Neural crest cell (in vitro differentiated cells): ENCODE measurements around the gene OAT. TPM values are rescaled to one million over a fixed set of nuclear protein-coding genes. Genes with fewer than 3 reads are reported as not detected.

Experiments used
- DNase-seq: peaks from one replicate; pipeline ENCODE4 v3.0.0; 2021; ENCODE audit warnings: low read depth, mixed read lengths, low spot score
- H3K27ac Mint-ChIP-seq: one replicate; pipeline ENCODE4 v1.8.0; 2021; ENCODE audit warnings: mild to moderate bottlenecking, mixed read lengths; ENCODE audit not compliant: unreplicated experiment
- H3K27me3 Mint-ChIP-seq: 2 replicates; pipeline ENCODE4 v1.8.0; 2021; ENCODE audit warnings: low read depth, mild to moderate bottlenecking, mixed read lengths
- H3K36me3 Mint-ChIP-seq: 2 replicates; pipeline ENCODE4 v1.8.0; 2021; ENCODE audit warnings: low read depth, mild to moderate bottlenecking, mixed read lengths
- H3K4me1 Mint-ChIP-seq: 2 replicates; pipeline ENCODE4 v1.8.0; 2021; ENCODE audit warnings: mixed read lengths
- H3K4me3 Mint-ChIP-seq: one replicate; pipeline ENCODE4 v1.8.0; 2021; ENCODE audit warnings: mild to moderate bottlenecking, mixed read lengths
- H3K9me3 Mint-ChIP-seq: 2 replicates; pipeline ENCODE4 v1.8.0; 2021; ENCODE audit warnings: mixed read lengths
- long read RNA-seq: library from polyadenylated mRNA; unstranded; transcript quantifications from one replicate; pipeline ENCODE4 v2.0.0, GENCODE V29; 2020
- total RNA-seq: library from RNA; stranded (reverse); gene quantifications from 2 replicates; pipeline ENCODE4 v1.2.1, GENCODE V29; 2021
- TF ChIP-seq, protein P1 (sequence below): fragments of 200-600 bp; sonication (generic); conservative IDR thresholded peaks from 2 replicates; pipeline ENCODE4 v1.5.0; 2021; ENCODE audit warnings: antibody characterized with exemption, mild to moderate bottlenecking

The OAT gene
- 42.5 and 46.8 TPM in 2 replicates for total RNA-seq
- long read RNA-seq, transcript OAT-201 (10 exons, 2,048 nt), result major isoform, 333 of 377 reads
- long read RNA-seq, transcript OAT-208 (9 exons, 1,864 nt), result minor isoform, 14 of 377 reads
- long read RNA-seq, partial matches to known transcripts, result 16 of 377 reads
- long read RNA-seq, other reads (novel, unspliced or antisense), result 14 of 377 reads

DNA sequence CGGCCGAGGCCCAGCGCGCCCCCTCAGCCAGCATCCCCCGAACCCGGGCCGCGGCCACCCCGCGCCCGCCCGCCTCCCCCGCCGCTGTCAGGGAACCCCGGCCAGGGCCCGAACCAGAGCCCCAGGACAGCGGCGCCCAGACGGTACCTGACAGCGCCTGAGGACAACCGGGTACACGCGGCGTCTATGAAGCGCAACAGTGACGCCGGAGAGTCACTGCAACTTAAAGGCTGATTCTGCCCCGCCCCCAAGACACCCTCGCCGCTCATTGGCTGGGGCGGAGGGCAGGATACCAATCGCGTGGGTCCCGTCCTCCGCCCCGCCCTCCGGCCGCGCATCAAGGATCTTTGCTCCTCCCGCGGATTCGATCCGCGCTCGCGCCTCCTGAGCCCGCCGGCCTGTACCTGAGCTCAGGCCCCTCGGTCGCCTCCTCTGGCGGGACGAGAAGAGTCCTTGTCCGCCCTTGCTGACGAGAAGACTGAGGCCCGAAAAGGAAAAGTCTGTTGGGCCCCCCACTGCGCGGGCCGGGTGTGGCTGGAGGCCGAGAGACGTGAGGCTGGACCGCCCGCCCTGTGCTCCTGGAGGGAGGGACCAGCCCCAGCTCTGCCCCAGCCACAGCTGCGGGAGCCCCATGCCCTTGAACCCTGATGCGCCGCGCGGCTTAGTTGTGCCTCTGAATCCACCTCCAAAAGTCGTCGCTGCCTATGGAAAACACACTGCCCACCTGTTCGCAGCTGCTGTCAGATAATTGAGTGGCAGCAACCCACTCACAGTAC, at the start of gene OAT:
Gene OAT (minus strand): TSS at position 198 of the 776 bp plus-strand sequence. CDS start 6,752 bp downstream, outside the sequence.
- Mint-ChIP-seq H3K9me3 (no peaks in the 10 kb centered on the region), H3K27me3 (peaks cover 40% of the 10 kb centered on the region), H3K4me1 (peaks cover 24% of the 10 kb centered on the region), H3K36me3 (no peaks in the 10 kb centered on the region), H3K4me3 (peak within 1 kb of the TSS; percentile 92), H3K27ac (peak within 1 kb of the TSS; percentile 88)
- DNase-seq, result peak; percentile 95
- TF ChIP-seq, protein P1, sequence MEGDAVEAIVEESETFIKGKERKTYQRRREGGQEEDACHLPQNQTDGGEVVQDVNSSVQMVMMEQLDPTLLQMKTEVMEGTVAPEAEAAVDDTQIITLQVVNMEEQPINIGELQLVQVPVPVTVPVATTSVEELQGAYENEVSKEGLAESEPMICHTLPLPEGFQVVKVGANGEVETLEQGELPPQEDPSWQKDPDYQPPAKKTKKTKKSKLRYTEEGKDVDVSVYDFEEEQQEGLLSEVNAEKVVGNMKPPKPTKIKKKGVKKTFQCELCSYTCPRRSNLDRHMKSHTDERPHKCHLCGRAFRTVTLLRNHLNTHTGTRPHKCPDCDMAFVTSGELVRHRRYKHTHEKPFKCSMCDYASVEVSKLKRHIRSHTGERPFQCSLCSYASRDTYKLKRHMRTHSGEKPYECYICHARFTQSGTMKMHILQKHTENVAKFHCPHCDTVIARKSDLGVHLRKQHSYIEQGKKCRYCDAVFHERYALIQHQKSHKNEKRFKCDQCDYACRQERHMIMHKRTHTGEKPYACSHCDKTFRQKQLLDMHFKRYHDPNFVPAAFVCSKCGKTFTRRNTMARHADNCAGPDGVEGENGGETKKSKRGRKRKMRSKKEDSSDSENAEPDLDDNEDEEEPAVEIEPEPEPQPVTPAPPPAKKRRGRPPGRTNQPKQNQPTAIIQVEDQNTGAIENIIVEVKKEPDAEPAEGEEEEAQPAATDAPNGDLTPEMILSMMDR, result peak; percentile 49

DNA sequence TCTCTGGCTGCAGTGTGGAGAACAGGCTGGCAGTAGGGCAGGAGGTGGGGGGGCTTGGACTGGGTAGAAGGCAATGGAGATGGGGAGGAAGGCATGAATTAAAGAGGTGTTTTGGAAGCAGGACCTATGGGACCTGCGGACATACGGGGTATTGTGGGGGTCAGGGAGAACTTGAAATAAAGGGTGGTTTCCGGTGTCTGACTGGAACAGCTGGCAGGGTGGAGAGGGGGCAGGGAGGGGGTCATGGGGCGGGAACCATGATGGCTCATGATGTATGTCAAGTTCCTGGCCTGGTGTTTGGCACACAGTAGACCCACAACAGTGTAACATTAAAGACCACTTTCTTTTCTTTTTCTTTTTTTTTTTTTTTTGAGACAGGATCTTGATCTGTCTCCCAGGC, 48.4 kb upstream of the OAT start:
- Mint-ChIP-seq H3K4me3 (no peak overlapping the region), H3K9me3 (no peaks in the 10 kb centered on the region), H3K4me1 (peaks cover 17% of the 10 kb centered on the region), H3K36me3 (no peaks in the 10 kb centered on the region), H3K27me3 (no peaks in the 10 kb centered on the region), H3K27ac (no peak overlapping the region)
- TF ChIP-seq, protein P1, result no peak
- no peak for DNase-seq

DNA sequence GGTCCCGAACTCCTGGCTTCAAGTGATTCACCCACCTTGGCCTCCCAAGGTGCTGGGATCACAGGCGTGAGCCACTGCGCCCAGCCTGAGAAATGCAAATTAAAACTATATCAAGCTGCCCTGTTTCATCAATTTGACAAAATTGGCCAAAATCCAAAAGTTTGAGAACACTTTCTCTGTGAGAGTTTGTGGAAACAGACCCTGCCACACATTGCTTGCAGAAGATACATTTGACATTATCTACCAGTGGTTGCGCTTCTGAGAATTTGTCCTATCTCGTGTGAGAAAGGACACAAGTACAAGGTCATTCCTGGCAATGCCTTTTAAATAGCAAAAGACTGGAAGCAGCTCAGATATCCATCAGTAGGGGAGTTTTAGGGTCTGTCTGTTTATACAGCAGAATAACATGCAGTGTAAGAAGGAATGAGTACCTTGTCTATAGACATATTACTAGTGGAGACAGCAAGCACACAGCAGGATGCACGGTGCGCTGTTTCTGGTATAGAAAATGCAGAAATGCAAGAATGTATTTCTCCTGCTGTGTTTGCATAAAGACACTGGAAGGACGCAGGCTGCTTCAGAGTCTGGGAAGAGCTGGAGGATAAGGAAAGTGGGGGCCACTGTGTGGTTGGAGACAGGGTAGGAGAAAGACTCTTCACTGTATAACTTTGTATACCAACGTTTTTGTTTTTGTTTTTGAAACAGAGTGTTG, 47.2 kb upstream of the OAT start:
- no peaks in the 10 kb centered on the region for H3K9me3 Mint-ChIP-seq
- H3K4me1 Mint-ChIP-seq, result peaks cover 19% of the 10 kb centered on the region

DNA sequence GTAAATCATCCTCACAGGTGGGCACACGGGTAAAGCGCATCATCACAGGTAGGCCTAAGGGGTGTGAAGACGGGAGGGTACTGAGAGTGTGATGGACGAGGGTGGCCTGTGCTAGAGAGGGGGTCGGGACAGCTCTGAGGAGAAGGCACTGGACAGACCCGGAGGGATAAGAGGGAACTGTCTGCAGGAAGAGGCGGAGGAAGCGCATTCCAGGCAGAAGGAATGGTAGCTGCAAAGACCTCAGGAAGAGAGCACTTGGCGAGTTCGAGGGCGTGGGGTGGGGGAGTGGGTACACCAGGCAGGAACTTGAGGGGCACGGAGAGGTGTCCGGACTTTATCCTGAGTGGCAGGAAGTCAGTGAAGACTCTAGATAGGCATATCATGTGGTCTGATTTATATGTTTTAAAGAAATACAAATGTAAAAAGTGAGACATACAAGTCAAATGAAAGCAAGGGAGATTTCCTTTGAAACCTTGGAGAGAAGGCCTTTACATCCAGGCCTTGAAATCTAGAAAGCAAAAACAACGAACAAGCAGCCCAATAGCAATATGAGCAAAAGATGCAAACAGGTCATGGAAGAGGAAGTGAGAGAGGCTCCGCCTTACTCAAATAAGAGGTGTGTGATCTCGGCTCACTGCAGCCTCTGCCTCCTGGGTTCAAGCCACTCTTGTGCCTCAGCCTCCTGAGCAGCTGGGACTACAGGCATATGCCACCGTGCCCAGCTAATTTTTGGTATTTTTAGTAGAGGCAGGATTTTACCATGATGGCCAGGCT, 46.5 kb upstream of the OAT start:
- Mint-ChIP-seq H3K4me3 (peak overlapping the region; percentile 50), H3K4me1 (peaks cover 14% of the 10 kb centered on the region), H3K27me3 (peaks cover 2% of the 10 kb centered on the region), H3K36me3 (no peaks in the 10 kb centered on the region), H3K9me3 (no peaks in the 10 kb centered on the region), H3K27ac (no peak overlapping the region)
- TF ChIP-seq, protein P1, result no peak
- DNase-seq, result no peak

More for the DNA sequence above, 47.2 kb upstream of the OAT start:
- TF ChIP-seq, protein P1, result no peak
- no peaks in the 10 kb centered on the region for H3K36me3 Mint-ChIP-seq
- DNase-seq, result no peak
- H3K4me3 Mint-ChIP-seq, result no peak overlapping the region
- peaks cover 2% of the 10 kb centered on the region for H3K27me3 Mint-ChIP-seq
- no peak overlapping the region for H3K27ac Mint-ChIP-seq
